HepG2 (cell line): ENCODE measurements around the gene LRRC45. TPM values are rescaled to one million over a fixed set of nuclear protein-coding genes. Genes with fewer than 3 reads are reported as not detected.

ENCODE experiments used
- AFF4 ChIP-seq: sonication (generic); formaldehyde crosslinking; IDR thresholded peaks from 2 replicates; pipeline ENCODE4 v1.4.0; 2020; ENCODE audit warnings: missing genetic modification reagents
- ATF1 ChIP-seq: IDR thresholded peaks from 2 replicates; pipeline ENCODE4 v1.6.1; 2016; ENCODE audit warnings: mild to moderate bottlenecking, control low read depth
- BHLHE40 ChIP-seq: IDR thresholded peaks from 2 replicates; pipeline ENCODE4 v1.6.1; 2011; ENCODE audit warnings: low read length, improper control_type of control experiment
- CC2D1A ChIP-seq: sonication (generic); formaldehyde crosslinking; IDR thresholded peaks from 2 replicates; pipeline ENCODE4 v1.8.1; 2023; ENCODE audit warnings: mild to moderate bottlenecking, missing genetic modification reagents
- JARID2 ChIP-seq: sonication (generic); formaldehyde crosslinking; IDR thresholded peaks from 2 replicates; pipeline ENCODE4 v1.8.1; 2023; ENCODE audit warnings: missing genetic modification reagents, inconsistent platforms; ENCODE audit not compliant: insufficient replicate concordance
- PHF8 ChIP-seq: sonication (generic); formaldehyde crosslinking; IDR thresholded peaks from 2 replicates; pipeline ENCODE4 v1.5.0; 2020; ENCODE audit warnings: missing genetic modification reagents
- PLSCR1 ChIP-seq: sonication (generic); formaldehyde crosslinking; IDR thresholded peaks from 2 replicates; pipeline ENCODE4 v1.5.0; 2020; ENCODE audit warnings: missing genetic modification reagents, mild to moderate bottlenecking, borderline replicate concordance
- TBX2 ChIP-seq: sonication (generic); formaldehyde crosslinking; IDR thresholded peaks from 2 replicates; pipeline ENCODE4 v1.5.0; 2020; ENCODE audit warnings: missing genetic modification reagents, mild to moderate bottlenecking, borderline replicate concordance
- TCF12 ChIP-seq, 2 experiments: fragments of 450-650 bp in 1 of 2; sonication (generic) in 1 of 2; formaldehyde crosslinking in 1 of 2; IDR thresholded peaks; 2 replicates each; pipeline versions ENCODE4 v1.6.1 to v1.8.0; 2017 to 2022; ENCODE audit warnings: antibody characterized with exemption in 1 of 2, mild to moderate bottlenecking in 1 of 2, missing genetic modification reagents in 1 of 2, moderate library complexity in 1 of 2
- WIZ ChIP-seq: sonication (generic); formaldehyde crosslinking; IDR thresholded peaks from 2 replicates; pipeline ENCODE4 v1.5.1; 2020; ENCODE audit warnings: mild to moderate bottlenecking, missing genetic modification reagents
- ZNF142 ChIP-seq: sonication (generic); formaldehyde crosslinking; IDR thresholded peaks from 2 replicates; pipeline ENCODE4 v1.4.0; 2020; ENCODE audit warnings: missing genetic modification reagents
- ZNF350 ChIP-seq: sonication (generic); formaldehyde crosslinking; IDR thresholded peaks from 2 replicates; pipeline ENCODE4 v1.4.0; 2020; ENCODE audit warnings: mild to moderate bottlenecking, low read depth, missing genetic modification reagents, borderline replicate concordance
- ZNF431 ChIP-seq: sonication (generic); formaldehyde crosslinking; IDR thresholded peaks from 2 replicates; pipeline ENCODE4 v1.9.0; 2022; ENCODE audit warnings: missing genetic modification reagents, low read depth, mild to moderate bottlenecking, borderline replicate concordance
- ZNF589 ChIP-seq: sonication (generic); formaldehyde crosslinking; conservative IDR thresholded peaks from 2 replicates; pipeline ENCODE4 v1.8.0; 2022; ENCODE audit warnings: mild to moderate bottlenecking, moderate library complexity, missing genetic modification reagents
- ZNF709 ChIP-seq: sonication (generic); formaldehyde crosslinking; IDR thresholded peaks from 2 replicates; pipeline ENCODE4 v1.5.0; 2020; ENCODE audit warnings: mild to moderate bottlenecking, missing genetic modification reagents
- polyA plus RNA-seq, 8 experiments: library from polyadenylated mRNA; depleted of rRNA in 3 of 8; stranded (reverse) in 7 of 8; unstranded in 1 of 8; fragments of >200 nt; fragmentation: Illumina TruSeq in 4 of 8; extraction: Trizol in 4 of 8; gene quantifications; 2 replicates each; pipeline versions ENCODE4 v1.2.1 to v1.2.3, GENCODE V29; 2011 to 2016; ENCODE audit warnings: low read depth in 4 of 8, missing spikeins in 1 of 8, mixed read lengths in 1 of 8; ENCODE audit not compliant: insufficient read depth in 1 of 8
- total RNA-seq, 5 experiments: library from RNA; depleted of rRNA; stranded (reverse); fragments of >200 nt; fragmentation: Illumina TruSeq; extraction: Trizol; gene quantifications; 2 replicates each; pipeline ENCODE4 v1.2.3, GENCODE V29; 2016; ENCODE audit warnings: low read depth in 1 of 5

LRRC45 gene
- total and polyA plus RNA-seq, 2 of the 13 experiments (the other 11 are each of a cell fraction or from before 2014, with no cell fraction given): 11.6 to 48.1 TPM

DNA sequence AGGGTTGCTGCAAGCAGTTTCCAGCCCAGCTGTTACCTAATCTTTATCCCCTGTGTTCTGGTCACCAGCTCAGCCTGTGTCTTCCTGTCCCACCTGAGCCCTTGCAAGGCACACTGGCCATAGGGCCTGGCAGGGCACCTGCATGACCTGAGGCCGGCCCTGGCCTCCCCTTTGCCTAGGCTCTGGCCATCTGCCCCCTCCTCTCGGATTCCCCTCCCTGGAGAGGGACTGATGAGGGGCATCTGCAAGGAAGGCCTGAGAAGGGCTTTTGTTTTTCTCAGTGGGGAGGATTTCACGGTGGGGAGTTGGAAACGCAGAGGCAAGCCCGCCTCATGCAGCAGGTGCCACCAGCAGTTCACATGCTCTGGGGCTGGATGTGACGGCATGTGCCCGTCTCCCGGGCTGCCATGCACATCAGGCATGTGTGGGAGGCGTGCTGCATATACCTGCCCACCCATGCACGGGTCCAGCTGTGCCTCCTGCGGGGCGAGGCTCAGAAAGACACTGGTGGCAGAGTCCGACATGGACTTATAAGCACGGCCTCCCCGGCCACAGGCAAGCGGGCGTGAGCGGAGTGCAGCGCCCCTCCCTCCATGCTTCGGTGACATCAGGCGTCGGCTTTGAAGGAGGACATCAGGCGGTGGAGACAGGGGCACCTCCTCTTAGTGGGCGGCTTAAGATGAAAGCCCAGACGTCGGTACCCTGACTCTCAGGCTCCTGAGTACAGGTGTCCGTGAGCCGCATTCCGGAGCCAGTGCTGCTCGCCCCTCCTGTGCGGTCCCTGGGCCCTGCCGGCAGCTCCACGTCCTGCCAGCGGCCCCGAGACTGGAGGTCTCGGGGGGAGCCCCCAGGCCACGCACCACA, 29.1 kb upstream of the LRRC45 start (continued):
- TF ChIP-seq ZNF142 (CRISPR knock-in tag) (no peak), WIZ (peak; percentile 85), JARID2 (CRISPR knock-in tag) (peak; percentile 94), ATF1 (no peak), TBX2 (CRISPR knock-in tag) (peak; percentile 18; the same call in 1 of the 2 replicates), AFF4 (CRISPR knock-in tag) (peak; percentile 98; the same call in 1 of the 2 replicates), ZNF709 (peak; percentile 97; the same call in 1 of the 2 replicates), ZNF589 (CRISPR knock-in tag) (no peak), ZNF431 (0 out of 2 replicates have a peak, but pooled peaks have one; percentile 20), CC2D1A (CRISPR knock-in tag) (no peak; the same call in 1 of the 2 replicates), TCF12 (IDR thresholded peaks at IDR 0.05) (no peak), TCF12 (CRISPR knock-in tag; IDR thresholded peaks at IDR 0.05) (no peak), PLSCR1 (CRISPR knock-in tag) (no peak), ZNF350 (CRISPR knock-in tag) (no peak; the same call in 1 of the 2 replicates), BHLHE40 (peak; percentile 51; the same call in 1 of the 2 replicates), PHF8 (no peak)
